H1 (cell line): Measurements from ENCODE around the gene GRIFIN. TPM values are rescaled to one million over a fixed set of nuclear protein-coding genes. Genes with fewer than 3 reads are reported as not detected.

ENCODE experiments used
- CHD7 ChIP-seq: fragments of 300-600 bp; sonication (generic); IDR thresholded peaks from 2 replicates; pipeline ENCODE4 v1.7.1; 2012; ENCODE audit warnings: low read length, moderate library complexity, mild to moderate bottlenecking, inconsistent platforms; ENCODE audit not compliant: insufficient replicate concordance
- polyA plus RNA-seq, 7 experiments: library from polyadenylated mRNA; depleted of rRNA in 3 of 7; stranded (reverse) in 5 of 7; unstranded in 2 of 7; fragments of >200 nt in 5 of 7; fragments of 200-250 nt in 2 of 7; gene quantifications; 1 replicate in 5 of 7; 2 replicates in 1 of 7; 4 replicates in 1 of 7; pipeline versions ENCODE4 v1.2.1 to v1.2.3, GENCODE V29; 2011 to 2013; ENCODE audit warnings: missing spikeins in 2 of 7, mixed read lengths in 2 of 7
- total RNA-seq: library from RNA; stranded (reverse); fragmentation: NEBNext Ultra II Directional; extraction: Animal tissue kit (Norgen Biotek cat#: 25700); gene quantifications from 2 replicates; pipeline ENCODE4 v1.2.1, GENCODE V29; 2021

Gene GRIFIN
- total and polyA plus RNA-seq, 2 of the 8 experiments (the other 6 are each of a cell fraction or from before 2014, with no cell fraction given), result not detected

DNA sequence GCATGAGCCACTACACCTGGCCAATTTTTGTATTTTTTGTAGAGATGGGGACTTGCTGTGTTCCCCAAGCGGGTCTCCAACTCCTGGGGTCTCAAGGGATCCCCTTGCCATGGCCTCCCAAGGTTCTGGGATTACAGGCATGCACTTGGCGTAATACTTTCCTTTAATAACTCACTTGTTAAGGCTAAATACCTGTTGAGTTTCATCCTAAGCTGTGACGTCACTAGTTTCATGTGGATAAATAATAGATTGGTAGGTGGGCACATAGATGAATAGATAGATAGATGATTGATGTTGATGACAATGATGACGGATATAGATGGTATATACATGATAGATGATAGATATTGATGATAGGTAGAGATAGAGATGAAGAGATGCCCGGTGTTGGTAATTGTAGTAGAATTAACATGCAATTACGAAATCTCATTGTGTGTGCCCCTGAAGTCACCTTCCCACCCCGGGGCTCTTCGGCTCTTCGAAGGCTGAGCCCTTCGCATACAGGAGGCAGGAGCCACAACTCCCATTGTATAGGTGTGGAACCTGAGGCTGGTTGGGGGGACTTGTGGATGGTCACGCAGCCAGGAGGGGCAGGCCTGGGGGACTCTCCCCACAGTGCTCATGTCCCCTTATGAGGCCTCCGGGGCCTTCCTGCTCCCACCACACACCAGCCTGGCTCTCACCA, 2.6 kb downstream of the GRIFIN start (continued):
- TF ChIP-seq CHD7, result no peak
